K562 (cell line): ENCODE measurements around the gene OSBPL3.

Experiments used
- CEBPB ChIP-seq: fragments of 450-650 bp; IDR thresholded peaks from 2 replicates; pipeline ENCODE4 v1.6.1; 2016; ENCODE audit warnings: missing genetic modification characterization, missing compliant biosample characterization
- CREB1 ChIP-seq, 2 experiments: sonication (generic) in 1 of 2; formaldehyde crosslinking in 1 of 2; IDR thresholded peaks; 2 replicates each; pipeline versions ENCODE4 v1.6.1 to v1.8.0; 2012 to 2022; ENCODE audit warnings: inconsistent platforms in 1 of 2, mild to moderate bottlenecking in 1 of 2, missing genetic modification reagents in 1 of 2, moderate library complexity in 1 of 2
- DIDO1 ChIP-seq: fragments of 450-650 bp; IDR thresholded peaks from 2 replicates; pipeline ENCODE4 v1.6.1; 2016; ENCODE audit warnings: low read depth, missing biosample characterization, missing genetic modification characterization
- KAT7 ChIP-seq: sonication (generic); formaldehyde crosslinking; IDR thresholded peaks from 2 replicates; pipeline ENCODE4 v1.8.0; 2022; ENCODE audit warnings: missing genetic modification reagents, mild to moderate bottlenecking, borderline replicate concordance
- NELFE ChIP-seq: IDR thresholded peaks from 2 replicates; pipeline ENCODE4 v1.6.1; 2011; ENCODE audit warnings: mild to moderate bottlenecking; ENCODE audit not compliant: insufficient read depth, insufficient read length
- NR2F6 ChIP-seq: fragments of 450-650 bp; formaldehyde crosslinking; IDR thresholded peaks from 2 replicates; pipeline ENCODE4 v1.4.0; 2020; ENCODE audit warnings: mild to moderate bottlenecking
- RUNX1 ChIP-seq: sonication (generic); IDR thresholded peaks from 2 replicates; pipeline ENCODE4 v1.6.1; 2016; ENCODE audit warnings: antibody characterized with exemption, low read depth
- SPI1 ChIP-seq: IDR thresholded peaks from 2 replicates; pipeline ENCODE4 v1.6.1; 2011; ENCODE audit warnings: low read depth, low read length, control low read depth, borderline replicate concordance
- ZKSCAN8 ChIP-seq: fragments of 200-800 bp; sonication (Bioruptor generic); IDR thresholded peaks from 2 replicates; pipeline ENCODE4 v1.6.1; 2016; ENCODE audit warnings: missing genetic modification characterization, missing compliant biosample characterization
- ZNF766 ChIP-seq: fragments of 200-800 bp; sonication (Bioruptor generic); conservative IDR thresholded peaks from 2 replicates; pipeline ENCODE4 v1.6.1; 2016; ENCODE audit warnings: missing genetic modification characterization, missing compliant biosample characterization
- ZSCAN32 ChIP-seq: fragments of 450-650 bp; formaldehyde crosslinking; IDR thresholded peaks from 2 replicates; pipeline ENCODE4 v1.4.0; 2020; ENCODE audit warnings: mild to moderate bottlenecking, moderate library complexity
- TF ChIP-seq, protein P1 (sequence below), 3 experiments: IDR thresholded peaks in 2 of 3; conservative IDR thresholded peaks in 1 of 3; 2 replicates each; pipeline ENCODE4 v1.5.1; 2011 to 2012; ENCODE audit warnings: low read length in 3 of 3, mild to moderate bottlenecking in 3 of 3, control low read depth in 2 of 3, improper control_type of control experiment in 1 of 3, inconsistent platforms in 1 of 3, low read depth in 1 of 3, mixed read lengths in 1 of 3, moderate library complexity in 1 of 3; ENCODE audit not compliant: insufficient read depth in 2 of 3

DNA sequence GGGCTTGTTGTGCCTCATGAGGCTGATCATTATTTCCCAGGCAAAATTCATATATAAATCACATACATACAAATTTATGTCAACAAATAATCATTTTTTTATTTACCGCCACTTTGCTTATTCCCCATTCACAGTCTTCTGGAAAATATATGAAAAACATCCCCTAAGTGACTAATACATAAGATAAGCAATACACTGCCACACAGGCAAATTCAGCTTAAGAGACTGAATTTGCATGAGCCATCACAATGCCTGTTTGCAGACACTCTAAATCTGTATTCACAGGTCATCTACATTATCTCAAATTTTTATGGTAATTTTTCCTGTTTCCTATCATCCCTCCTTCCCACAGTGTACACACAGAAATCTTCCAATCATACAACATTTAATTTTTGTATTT is 13.2 kb downstream of the OSBPL3 start:
- no peak for TF ChIP-seq CREB1 (IDR thresholded peaks at IDR 0.05)
- TF ChIP-seq CREB1 (CRISPR knock-in tag; IDR thresholded peaks at IDR 0.05), result no peak
- TF ChIP-seq DIDO1 (tag), result no peak
- TF ChIP-seq, protein P1, sequence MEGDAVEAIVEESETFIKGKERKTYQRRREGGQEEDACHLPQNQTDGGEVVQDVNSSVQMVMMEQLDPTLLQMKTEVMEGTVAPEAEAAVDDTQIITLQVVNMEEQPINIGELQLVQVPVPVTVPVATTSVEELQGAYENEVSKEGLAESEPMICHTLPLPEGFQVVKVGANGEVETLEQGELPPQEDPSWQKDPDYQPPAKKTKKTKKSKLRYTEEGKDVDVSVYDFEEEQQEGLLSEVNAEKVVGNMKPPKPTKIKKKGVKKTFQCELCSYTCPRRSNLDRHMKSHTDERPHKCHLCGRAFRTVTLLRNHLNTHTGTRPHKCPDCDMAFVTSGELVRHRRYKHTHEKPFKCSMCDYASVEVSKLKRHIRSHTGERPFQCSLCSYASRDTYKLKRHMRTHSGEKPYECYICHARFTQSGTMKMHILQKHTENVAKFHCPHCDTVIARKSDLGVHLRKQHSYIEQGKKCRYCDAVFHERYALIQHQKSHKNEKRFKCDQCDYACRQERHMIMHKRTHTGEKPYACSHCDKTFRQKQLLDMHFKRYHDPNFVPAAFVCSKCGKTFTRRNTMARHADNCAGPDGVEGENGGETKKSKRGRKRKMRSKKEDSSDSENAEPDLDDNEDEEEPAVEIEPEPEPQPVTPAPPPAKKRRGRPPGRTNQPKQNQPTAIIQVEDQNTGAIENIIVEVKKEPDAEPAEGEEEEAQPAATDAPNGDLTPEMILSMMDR (IDR thresholded peaks at IDR 0.05 in 2 of 3, conservative IDR thresholded peaks at IDR 0.05 in 1 of 3; ENCODE audit: insufficient read depth in 2 of 3, low read depth in 1 of 3, low read length in 3 of 3), result no peak
- TF ChIP-seq NELFE, result no peak
- TF ChIP-seq RUNX1, result no peak
- TF ChIP-seq SPI1, result no peak
- no peak for TF ChIP-seq NR2F6 (CRISPR knock-in tag)
- no peak for TF ChIP-seq ZKSCAN8
- TF ChIP-seq ZNF766 (CRISPR knock-in tag), result no peak
- no peak for TF ChIP-seq KAT7 (CRISPR knock-in tag)
- TF ChIP-seq ZSCAN32, result no peak
- TF ChIP-seq CEBPB (tag), result no peak
